ENCODE data around the gene CHERP.

DNA sequence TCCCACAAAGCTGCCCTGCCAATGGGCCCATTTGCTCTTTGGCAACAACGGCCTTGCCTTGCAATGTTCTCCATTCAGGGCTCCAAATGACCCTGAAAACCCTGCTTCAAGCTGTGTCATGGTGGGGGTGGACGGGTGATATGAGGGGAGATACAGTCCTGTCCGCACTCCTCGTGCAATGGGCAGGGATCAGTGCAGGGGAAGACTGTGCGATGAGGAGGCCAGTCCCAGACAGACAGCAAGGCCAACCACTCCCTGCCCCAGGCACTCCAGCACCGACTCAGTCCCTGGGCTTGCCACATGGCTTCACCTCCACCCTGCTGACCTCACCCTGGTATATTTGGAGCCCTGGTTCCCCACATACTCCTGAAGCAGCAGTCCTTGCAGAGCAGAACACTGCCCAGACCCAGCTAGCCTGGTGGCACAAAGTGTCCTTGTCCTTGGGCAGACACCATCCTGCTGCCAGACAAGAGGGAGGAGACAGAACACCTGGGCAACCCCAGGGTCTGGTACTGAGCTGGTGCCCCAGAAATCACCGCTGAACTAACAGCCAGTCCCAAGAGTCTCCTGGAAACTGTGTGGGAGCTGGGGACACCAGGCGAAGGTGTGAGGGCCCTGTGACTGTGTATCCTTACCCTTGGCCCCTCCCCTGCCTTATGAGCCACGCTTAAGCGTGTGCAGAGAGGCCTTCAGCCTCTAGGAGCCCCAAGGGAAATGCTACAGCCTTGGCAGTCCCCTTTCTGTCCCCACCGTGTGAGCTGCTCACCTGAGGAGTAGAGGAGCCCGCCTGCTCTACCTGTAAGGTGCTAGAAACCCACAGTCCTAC is 39.1 kb upstream of the CHERP start:
- TF ChIP-seq POLR2AphosphoS5 (IDR thresholded peaks at IDR 0.05) (no peak), POLR2A (IDR thresholded peaks at IDR 0.05) (no peak)
- TF ChIP-seq, protein P1, sequence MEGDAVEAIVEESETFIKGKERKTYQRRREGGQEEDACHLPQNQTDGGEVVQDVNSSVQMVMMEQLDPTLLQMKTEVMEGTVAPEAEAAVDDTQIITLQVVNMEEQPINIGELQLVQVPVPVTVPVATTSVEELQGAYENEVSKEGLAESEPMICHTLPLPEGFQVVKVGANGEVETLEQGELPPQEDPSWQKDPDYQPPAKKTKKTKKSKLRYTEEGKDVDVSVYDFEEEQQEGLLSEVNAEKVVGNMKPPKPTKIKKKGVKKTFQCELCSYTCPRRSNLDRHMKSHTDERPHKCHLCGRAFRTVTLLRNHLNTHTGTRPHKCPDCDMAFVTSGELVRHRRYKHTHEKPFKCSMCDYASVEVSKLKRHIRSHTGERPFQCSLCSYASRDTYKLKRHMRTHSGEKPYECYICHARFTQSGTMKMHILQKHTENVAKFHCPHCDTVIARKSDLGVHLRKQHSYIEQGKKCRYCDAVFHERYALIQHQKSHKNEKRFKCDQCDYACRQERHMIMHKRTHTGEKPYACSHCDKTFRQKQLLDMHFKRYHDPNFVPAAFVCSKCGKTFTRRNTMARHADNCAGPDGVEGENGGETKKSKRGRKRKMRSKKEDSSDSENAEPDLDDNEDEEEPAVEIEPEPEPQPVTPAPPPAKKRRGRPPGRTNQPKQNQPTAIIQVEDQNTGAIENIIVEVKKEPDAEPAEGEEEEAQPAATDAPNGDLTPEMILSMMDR (IDR thresholded peaks at IDR 0.05), result no peak
